Measurements from ENCODE around the gene NEURL2.

Gene NEURL2

GRCh38 chr20:45890985-45891983, at the start of gene NEURL2, which contains the start of gene CTSA:
Gene NEURL2 (minus strand): TSS chr20:45891208. CDS start chr20:45890991, 217 bp downstream.
Gene CTSA (plus strand): TSS chr20:45891335. CDS start chr20:45891569, 234 bp downstream.
- Histone ChIP-seq H3K9ac (peak within 1 kb of the TSS; percentile 84 to 93 (median 88)), H3K4me1 (peaks cover 34 to 66% (median 48%) of the 10 kb centered on the region in 10 experiments), H3K4me2 (peak within 1 kb of the TSS; percentile 92 to 100 (median 98)), H3K27me3 (no peaks in the 10 kb centered on the region), H3K36me3 (peaks cover 38 to 67% (median 50%) of the 10 kb centered on the region in 11 experiments), H3K27ac (peak within 1 kb of the TSS; percentile 72 to 94 (median 80)), H4K20me1 (peaks cover 0 to 67% (median 31%) of the 10 kb centered on the region in 11 experiments; a peak in 13 of 22 replicates), H3K9me3 (replicated peaks in 1 of 11) (no peaks in the 10 kb centered on the region), H3K4me3 (peak within 1 kb of the TSS; percentile 77 to 94 (median 86))
- TF ChIP-seq Cebpa-rat (IDR thresholded peaks at IDR 0.05) = no peak

GRCh38 chr20:45940469-45940868, 49.5 kb upstream of the NEURL2 start:
- Histone ChIP-seq H3K9me3 (replicated peaks in 1 of 11) (no peaks in the 10 kb centered on the region), H3K36me3 (peaks cover 84 to 90% (median 87%) of the 10 kb centered on the region in 11 experiments), H3K9ac (no peak overlapping the region), H3K4me3 (no peak overlapping the region), H3K4me2 (no peak overlapping the region), H3K27me3 (no peaks in the 10 kb centered on the region), H3K4me1 (peaks cover 7 to 58% (median 18%) of the 10 kb centered on the region in 10 experiments), H4K20me1 (peaks cover 0 to 50% (median 26%) of the 10 kb centered on the region in 11 experiments; a peak in 14 of 22 replicates), H3K27ac (no peak overlapping the region)
- TF ChIP-seq Cebpa-rat (IDR thresholded peaks at IDR 0.05) = no peak

- no peaks in the 10 kb centered on the region for H3K9me3 ChIP-seq (replicated peaks in 1 of 11)
These were observed 49.0 kb upstream of the NEURL2 start for GRCh38 chr20:45940053-45940452.

GRCh38 chr20:45938727-45939438, 47.9 kb upstream of the NEURL2 start:
- H3K36me3 ChIP-seq = peaks cover 68 to 74% (median 71%) of the 10 kb centered on the region in 11 experiments
- no peak overlapping the region for H3K27ac ChIP-seq

More at GRCh38 chr20:45940053-45940452, 49.0 kb upstream of the NEURL2 start:
- Histone ChIP-seq H3K4me3 (no peak overlapping the region), H4K20me1 (peaks cover 0 to 50% (median 26%) of the 10 kb centered on the region in 11 experiments; a peak in 14 of 22 replicates), H3K36me3 (peaks cover 80 to 86% (median 83%) of the 10 kb centered on the region in 11 experiments), H3K27ac (no peak overlapping the region), H3K4me1 (peaks cover 7 to 53% (median 16%) of the 10 kb centered on the region in 10 experiments), H3K4me2 (no peak overlapping the region), H3K9ac (no peak overlapping the region), H3K27me3 (no peaks in the 10 kb centered on the region)
- no peak for TF ChIP-seq Cebpa-rat (IDR thresholded peaks at IDR 0.05)

GRCh38 chr20:45937765-45938164, 46.8 kb upstream of the NEURL2 start:
- no peak for TF ChIP-seq Cebpa-rat (IDR thresholded peaks at IDR 0.05)
- Histone ChIP-seq H3K27me3 (no peaks in the 10 kb centered on the region), H3K4me1 (peaks cover 18 to 43% (median 26%) of the 10 kb centered on the region in 10 experiments), H3K36me3 (peaks cover 57 to 63% (median 60%) of the 10 kb centered on the region in 11 experiments), H4K20me1 (peaks cover 0 to 63% (median 29%) of the 10 kb centered on the region in 11 experiments; a peak in 15 of 22 replicates), H3K4me3 (no peak overlapping the region), H3K27ac (peak overlapping the region in 2 of 11 experiments; percentile 10 to 39; a peak in 2 of 22 replicates), H3K4me2 (no peak overlapping the region), H3K9ac (peak overlapping the region in 4 of 11 experiments; percentile 0 to 39 (median 14); a peak in 3 of 22 replicates), H3K9me3 (replicated peaks in 1 of 11) (no peaks in the 10 kb centered on the region)

More at GRCh38 chr20:45938727-45939438, 47.9 kb upstream of the NEURL2 start:
- Histone ChIP-seq H3K27me3 (no peaks in the 10 kb centered on the region), H3K4me3 (no peak overlapping the region), H3K4me2 (no peak overlapping the region), H3K9ac (peak overlapping the region in 3 of 11 experiments; percentile 0 to 27 (median 2); a peak in 3 of 22 replicates), H4K20me1 (peaks cover 0 to 52% (median 26%) of the 10 kb centered on the region in 11 experiments; a peak in 14 of 22 replicates), H3K9me3 (replicated peaks in 1 of 11) (no peaks in the 10 kb centered on the region), H3K4me1 (peaks cover 7 to 42% (median 16%) of the 10 kb centered on the region in 10 experiments)
- TF ChIP-seq Cebpa-rat (IDR thresholded peaks at IDR 0.05) = no peak

- Histone ChIP-seq H3K36me3 (peaks cover 38 to 42% (median 40%) of the 10 kb centered on the region in 11 experiments), H4K20me1 (peaks cover 0 to 62% (median 29%) of the 10 kb centered on the region in 11 experiments; a peak in 15 of 22 replicates), H3K9ac (peak overlapping the region; percentile 99 to 100 (median 100)), H3K4me2 (peak overlapping the region; percentile 77 to 99 (median 86)), H3K4me3 (peak overlapping the region; percentile 78 to 98 (median 86)), H3K9me3 (replicated peaks in 1 of 11) (no peaks in the 10 kb centered on the region), H3K27me3 (no peaks in the 10 kb centered on the region), H3K27ac (peak overlapping the region; percentile 99 to 100 (median 100)), H3K4me1 (peaks cover 18 to 44% (median 26%) of the 10 kb centered on the region in 10 experiments)
- TF ChIP-seq Cebpa-rat (IDR thresholded peaks at IDR 0.05) = no peak
These were observed 44.5 kb upstream of the NEURL2 start for GRCh38 chr20:45935416-45936046.

GRCh38 chr20:45934586-45935415, 43.8 kb upstream of the NEURL2 start, which contains the start of gene PCIF1:
Gene PCIF1 (plus strand): TSS chr20:45934683. CDS start chr20:45939000, 4,317 bp downstream.
- no peaks in the 10 kb centered on the region for H3K9me3 ChIP-seq (replicated peaks in 1 of 11)
- peaks cover 31 to 34% (median 32%) of the 10 kb centered on the region in 11 experiments for H3K36me3 ChIP-seq
- peak within 1 kb of the TSS; percentile 99 to 100 (median 100) for H3K27ac ChIP-seq
- H3K4me1 ChIP-seq = peaks cover 18 to 44% (median 26%) of the 10 kb centered on the region in 10 experiments
- no peaks in the 10 kb centered on the region for H3K27me3 ChIP-seq
- peak within 1 kb of the TSS; percentile 78 to 98 (median 86) for H3K4me3 ChIP-seq
- H3K4me2 ChIP-seq = peak within 1 kb of the TSS; percentile 84 to 99 (median 93)
- peaks cover 0 to 55% (median 29%) of the 10 kb centered on the region in 11 experiments; a peak in 15 of 22 replicates for H4K20me1 ChIP-seq
- peak within 1 kb of the TSS; percentile 99 to 100 (median 100) for H3K9ac ChIP-seq
- TF ChIP-seq Cebpa-rat (IDR thresholded peaks at IDR 0.05) = no peak

All from BLaER1 treated with 17β-estradiol and CSF1 and Interleukin-3, amounts not matched to agents 10 nM and 100 nM (cell line).